HCT116 (cell line): ENCODE measurements around the gene DNAJB8. TPM values are rescaled to one million over a fixed set of nuclear protein-coding genes. Genes with fewer than 3 reads are reported as not detected.

Experiments
- ATAC-seq: fragments of 200-7000 bp; cut with Tn5 transposase; 2 replicates; pipeline ENCODE4 v1.9.1; 2020; ENCODE audit warnings: mild to moderate bottlenecking, moderate library complexity
- BruUV-seq: library from RNA; stranded (reverse); fragments of 400-500 nt; replicated peaks from 2 replicates; lab custom pipeline; 2021; lab: Mats Ljungman, UMichigan
- CTCF ChIA-PET: fragments of 300-600 bp; sonication (Branson Sonifier 250); formaldehyde crosslinking; loops from one replicate; lab custom pipeline; 2021; ENCODE audit warnings: antibody characterized with exemption; lab: Charles Lee
- POLR2A ChIA-PET: fragments of 300-600, 350-600 bp; sonication (Branson Sonifier 250); formaldehyde crosslinking; loops from one replicate; lab custom pipeline; 2021; ENCODE audit warnings: antibody characterized with exemption; lab: Charles Lee
- RAD21 ChIA-PET, 2 experiments: fragments of 300-600 bp; sonication (Branson Sonifier 250); formaldehyde crosslinking; loops; one replicate each; lab custom pipeline; 2023; ENCODE audit warnings: low total read pairs in 2 of 2; ENCODE audit not compliant: uncharacterized antibody in 2 of 2, unreplicated experiment in 2 of 2, low non-redundant PET in 1 of 2; lab: Charles Lee
- DNase-seq: peaks from one replicate; pipeline ENCODE4 v3.0.0-alpha.2; 2010; ENCODE audit warnings: low read depth, low spot score
- H2AFZ ChIP-seq: fragments of 200-600 bp; shearing (Covaris generic), sonication (generic); 2 replicates; pipeline ENCODE4 v1.6.1; 2017; ENCODE audit warnings: low read depth, mixed run types, mixed read lengths, antibody characterized with exemption, low read length; ENCODE audit not compliant: poor library complexity, severe bottlenecking
- H3K27ac ChIP-seq: 2 replicates; pipeline ENCODE4 v1.5.1; 2012; ENCODE audit warnings: low read depth, low read length
- H3K27me3 ChIP-seq: fragments of 200-600 bp; sonication (generic); 2 replicates; pipeline ENCODE4 v1.6.1; 2016; ENCODE audit warnings: mixed run types, low read length, mixed read lengths; ENCODE audit not compliant: insufficient read depth
- H3K36me3 ChIP-seq, 2 experiments: fragments of 200-500 bp in 1 of 2; fragments of 200-600 bp in 1 of 2; sonication (Bioruptor generic) in 1 of 2; sonication (generic) in 1 of 2; 2 replicates each; pipeline versions ENCODE4 v1.5.1 to v1.6.1; 2014 to 2016; ENCODE audit warnings: low read length in 2 of 2, inconsistent platforms in 1 of 2, mixed read lengths in 1 of 2, mixed run types in 1 of 2; ENCODE audit not compliant: insufficient read depth in 2 of 2, control insufficient read depth in 1 of 2
- H3K4me1 ChIP-seq, 2 experiments: fragments of 200-600 bp in 1 of 2; sonication (generic) in 1 of 2; 2 replicates each; pipeline versions ENCODE4 v1.5.1 to v1.6.1; 2012 to 2017; ENCODE audit warnings: low read length in 2 of 2, inconsistent platforms in 1 of 2, mild to moderate bottlenecking in 1 of 2, mixed read lengths in 1 of 2, mixed run types in 1 of 2, moderate library complexity in 1 of 2; ENCODE audit not compliant: insufficient read depth in 2 of 2, control insufficient read depth in 1 of 2
- H3K4me2 ChIP-seq: fragments of 200-600 bp; sonication (generic); 2 replicates; pipeline ENCODE4 v1.6.1; 2017; ENCODE audit warnings: mixed run types, low read length, mixed read lengths
- H3K4me3 ChIP-seq, 2 experiments: fragments of 200-600 bp in 1 of 2; sonication (generic) in 1 of 2; replicated peaks in 1 of 2; 2 replicates each; pipeline ENCODE4 v1.5.1; 2011 to 2016; ENCODE audit warnings: low read length in 2 of 2, control low read depth in 1 of 2, low read depth in 1 of 2, mild to moderate bottlenecking in 1 of 2, mixed read lengths in 1 of 2, mixed run types in 1 of 2
- H3K79me2 ChIP-seq: fragments of 200-600 bp; sonication (generic); 2 replicates; pipeline ENCODE4 v1.6.1; 2017; ENCODE audit warnings: mild to moderate bottlenecking, mixed run types, low read length, moderate library complexity, mixed read lengths; ENCODE audit not compliant: insufficient read depth
- H3K9ac ChIP-seq: fragments of 200-600 bp; sonication (generic); 2 replicates; pipeline ENCODE4 v1.6.1; 2016; ENCODE audit warnings: low read length, mixed read lengths
- H3K9me2 ChIP-seq: fragments of 200-600 bp; sonication (generic), shearing (Covaris generic); 2 replicates; pipeline ENCODE4 v1.6.1; 2017; ENCODE audit warnings: mixed run types, mild to moderate bottlenecking, moderate library complexity; ENCODE audit not compliant: insufficient read depth
- H3K9me3 ChIP-seq, 2 experiments: fragments of 200-500 bp in 1 of 2; fragments of 200-600 bp in 1 of 2; sonication (Bioruptor generic) in 1 of 2; sonication (generic) in 1 of 2; 2 replicates each; pipeline ENCODE4 v1.6.1; 2014 to 2017; ENCODE audit warnings: low read length in 2 of 2, mixed read lengths in 2 of 2, inconsistent platforms in 1 of 2, low read depth in 1 of 2, mild to moderate bottlenecking in 1 of 2, mixed run types in 1 of 2, moderate library complexity in 1 of 2; ENCODE audit not compliant: control insufficient read depth in 1 of 2, insufficient read depth in 1 of 2
- H4K20me1 ChIP-seq: fragments of 200-600 bp; sonication (generic), shearing (Covaris generic); 2 replicates; pipeline ENCODE4 v1.6.1; 2017; ENCODE audit warnings: mixed run types, mild to moderate bottlenecking, moderate library complexity; ENCODE audit not compliant: insufficient read depth
- CBX3 ChIP-seq: IDR thresholded peaks from 2 replicates; pipeline ENCODE4 v1.6.1; 2012; ENCODE audit warnings: low read depth
- CEBPB ChIP-seq: IDR thresholded peaks from 2 replicates; pipeline ENCODE4 v1.6.1; 2012; ENCODE audit warnings: low read depth
- EGR1 ChIP-seq: IDR thresholded peaks from 2 replicates; pipeline ENCODE4 v1.6.1; 2012; ENCODE audit warnings: low read depth
- EZH2 ChIP-seq: fragments of 200-600 bp; sonication (generic); IDR thresholded peaks from 2 replicates; pipeline ENCODE4 v1.6.1; 2017; ENCODE audit warnings: antibody characterized with exemption, mixed run types
- EZH2phosphoT487 ChIP-seq: fragments of 200-600 bp; IDR thresholded peaks from 2 replicates; pipeline ENCODE4 v1.6.1; 2018; ENCODE audit warnings: antibody characterized with exemption, borderline replicate concordance
- JUND ChIP-seq: IDR thresholded peaks from 2 replicates; pipeline ENCODE4 v1.6.1; 2012
- REST ChIP-seq: IDR thresholded peaks from 2 replicates; pipeline ENCODE4 v1.6.1; 2012; ENCODE audit warnings: low read depth
- SIN3A ChIP-seq: IDR thresholded peaks from 2 replicates; pipeline ENCODE4 v1.6.1; 2012; ENCODE audit warnings: low read depth
- YY1 ChIP-seq: IDR thresholded peaks from 2 replicates; pipeline ENCODE4 v1.6.1; 2011; ENCODE audit warnings: low read length, low read depth, moderate library complexity, mild to moderate bottlenecking; ENCODE audit not compliant: insufficient replicate concordance; ENCODE audit errors: extremely low read depth
- ZNF274 ChIP-seq: fragments of 200-500 bp; sonication (Bioruptor generic); IDR thresholded peaks from 2 replicates; pipeline ENCODE4 v1.6.1; 2014; ENCODE audit warnings: mild to moderate bottlenecking, low read depth, low read length, inconsistent platforms
- intact Hi-C: fragments of 100-400 bp; cut with micrococcal nuclease; formaldehyde crosslinking; loops from 2 replicates; pipeline ENCODE4 v1.10.0; 2022
- total RNA-seq: library from RNA; stranded (reverse); gene quantifications from one replicate; pipeline ENCODE4 v1.2.1, GENCODE V29; 2021; ENCODE audit not compliant: unreplicated experiment

DNAJB8 gene
- total RNA-seq, 1 experiment from 2014 or later = not detected

GRCh38 chr3:128468791-128469527, 2.3 kb upstream of the DNAJB8 start:
- RAD21 ChIA-PET = no interaction called here
- Histone ChIP-seq H3K9me2 (no peaks in the 10 kb centered on the region), H3K9ac (no peak overlapping the region), H3K9me3 (no peaks in the 10 kb centered on the region), H3K36me3 (no peaks in the 10 kb centered on the region), H3K4me3 (no peak overlapping the region), H4K20me1 (no peaks in the 10 kb centered on the region), H3K4me1 (no peaks in the 10 kb centered on the region), H3K27me3 (peaks cover 19% of the 10 kb centered on the region), H2AFZ (no peak overlapping the region), H3K27ac (no peak overlapping the region), H3K79me2 (no peaks in the 10 kb centered on the region), H3K4me2 (no peak overlapping the region)
- POLR2A ChIA-PET = no interaction called here
- no peak for DNase-seq
- ATAC-seq = no peak
- no TSS peak for BruUV-seq
- intact Hi-C loops = no loop called here
- TF ChIP-seq CBX3 (no peak), SIN3A (no peak), CEBPB (no peak), ZNF274 (no peak)
- CTCF ChIA-PET = no interaction called here

GRCh38 chr3:128468285-128468790, 1.6 kb upstream of the DNAJB8 start:
- TF ChIP-seq YY1 (no peak), EGR1 (no peak), EZH2 (no peak), CBX3 (no peak), JUND (no peak), EZH2phosphoT487 (no peak), REST (no peak)
- Histone ChIP-seq H3K79me2 (no peaks in the 10 kb centered on the region), H3K9me2 (no peaks in the 10 kb centered on the region), H3K9me3 (no peaks in the 10 kb centered on the region), H3K4me2 (no peak overlapping the region), H3K4me3 (no peak overlapping the region), H3K36me3 (no peaks in the 10 kb centered on the region), H4K20me1 (no peaks in the 10 kb centered on the region), H3K27ac (no peak overlapping the region), H3K4me1 (no peaks in the 10 kb centered on the region), H2AFZ (no peak overlapping the region), H3K9ac (no peak overlapping the region), H3K27me3 (peaks cover 19% of the 10 kb centered on the region)
- ChIA-PET RAD21 (no interaction called here), POLR2A (no interaction called here), CTCF (no interaction called here)
- DNase-seq (no peak), ATAC-seq (no peak)
- BruUV-seq = no TSS peak
- intact Hi-C loops = no loop called here
